Endothelial cell (in vitro differentiated cells): ENCODE results near the gene TSSK3. TPM values are rescaled to one million over a fixed set of nuclear protein-coding genes. Genes with fewer than 3 reads are reported as not detected.

Experiments used
- DNase-seq: peaks from one replicate; pipeline ENCODE4 v3.0.0; 2021; ENCODE audit warnings: low spot score
- H3K27ac Mint-ChIP-seq: one replicate; pipeline ENCODE4 v1.8.0; 2021; ENCODE audit warnings: mixed read lengths, inconsistent platforms; ENCODE audit not compliant: unreplicated experiment
- H3K27me3 Mint-ChIP-seq: one replicate; pipeline ENCODE4 v1.8.0; 2021; ENCODE audit warnings: mild to moderate bottlenecking, moderate library complexity, mixed read lengths, inconsistent platforms; ENCODE audit not compliant: unreplicated experiment
- H3K36me3 Mint-ChIP-seq: one replicate; pipeline ENCODE4 v1.8.0; 2021; ENCODE audit warnings: mild to moderate bottlenecking, low read depth, mixed read lengths, inconsistent platforms; ENCODE audit not compliant: unreplicated experiment
- H3K4me1 Mint-ChIP-seq: one replicate; pipeline ENCODE4 v1.8.0; 2021; ENCODE audit warnings: mild to moderate bottlenecking, mixed read lengths, inconsistent platforms; ENCODE audit not compliant: unreplicated experiment
- H3K4me3 Mint-ChIP-seq: one replicate; pipeline ENCODE4 v1.8.0; 2021; ENCODE audit warnings: mild to moderate bottlenecking, mixed read lengths, inconsistent platforms; ENCODE audit not compliant: unreplicated experiment
- H3K9me3 Mint-ChIP-seq: one replicate; pipeline ENCODE4 v1.8.0; 2021; ENCODE audit warnings: mixed read lengths, inconsistent platforms; ENCODE audit not compliant: unreplicated experiment
- CTCF ChIP-seq: fragments of 200-600 bp; sonication (generic); IDR thresholded peaks from one replicate; pipeline ENCODE4 v1.5.0; 2021; ENCODE audit warnings: antibody characterized with exemption; ENCODE audit not compliant: unreplicated experiment
- total RNA-seq: library from RNA; stranded (reverse); fragmentation: NEBNext Ultra II Directional; extraction: Animal tissue kit (Norgen Biotek cat#: 25700); gene quantifications from one replicate; pipeline ENCODE4 v1.2.1, GENCODE V29; 2021; ENCODE audit not compliant: unreplicated experiment

The TSSK3 gene
- total RNA-seq, 1 donor from 2014 or later = 0.67 TPM

GRCh38 chr1:32345289-32345827 is 17.0 kb upstream of the TSSK3 start:
- Mint-ChIP-seq H3K27me3 (peaks cover 14% of the 10 kb centered on the region), H3K4me3 (no peak overlapping the region), H3K27ac (no peak overlapping the region), H3K36me3 (peaks cover under 1% of the 10 kb centered on the region), H3K9me3 (no peaks in the 10 kb centered on the region), H3K4me1 (peaks cover 35% of the 10 kb centered on the region)
- DNase-seq = no peak
- no peak for TF ChIP-seq CTCF

- Mint-ChIP-seq H3K27ac (no peak overlapping the region), H3K9me3 (no peaks in the 10 kb centered on the region), H3K27me3 (peaks cover 16% of the 10 kb centered on the region), H3K36me3 (peaks cover 5% of the 10 kb centered on the region), H3K4me1 (peaks cover 39% of the 10 kb centered on the region), H3K4me3 (peak overlapping the region; percentile 27)
- TF ChIP-seq CTCF = no peak
- DNase-seq = no peak
Measured at GRCh38 chr1:32346532-32347157, 15.7 kb upstream of the TSSK3 start.

- Mint-ChIP-seq H3K4me1 (peaks cover 53% of the 10 kb centered on the region), H3K4me3 (no peak overlapping the region), H3K27me3 (peaks cover 13% of the 10 kb centered on the region), H3K36me3 (peaks cover 5% of the 10 kb centered on the region), H3K27ac (peak overlapping the region; percentile 89), H3K9me3 (no peaks in the 10 kb centered on the region)
- peak; percentile 51 for DNase-seq
- TF ChIP-seq CTCF = no peak
Measured at GRCh38 chr1:32349211-32349708, 13.1 kb upstream of the TSSK3 start.

- peak; percentile 90 for TF ChIP-seq CTCF
- Mint-ChIP-seq H3K9me3 (no peaks in the 10 kb centered on the region), H3K27me3 (peaks cover 13% of the 10 kb centered on the region), H3K4me3 (peak overlapping the region; percentile 81), H3K27ac (peak overlapping the region; percentile 75), H3K4me1 (peaks cover 66% of the 10 kb centered on the region), H3K36me3 (peaks cover 5% of the 10 kb centered on the region)
- peak; percentile 83 for DNase-seq
Measured at GRCh38 chr1:32350785-32351398, 11.4 kb upstream of the TSSK3 start.
